H1 (cell line): Measurements from ENCODE around the gene OR4D6. TPM values are rescaled to one million over a fixed set of nuclear protein-coding genes. Genes with fewer than 3 reads are reported as not detected.
"Not testable (repeated sequence)": the region's sequence is repeated elsewhere in the genome, so short reads cannot be mapped to it uniquely, and the experiment has no call there.

Source experiments
- CTCF ChIA-PET: fragments of 300-600 bp; sonication (Branson Sonifier 250); formaldehyde crosslinking; loops from one replicate; lab custom pipeline; 2021; ENCODE audit not compliant: partially characterized antibody; lab: Charles Lee
- POLR2A ChIA-PET: fragments of 300-600 bp; sonication (Branson Sonifier 250); formaldehyde crosslinking; loops from one replicate; lab custom pipeline; 2021; ENCODE audit warnings: inconsistent platforms; ENCODE audit not compliant: partially characterized antibody; lab: Charles Lee
- DNase-seq, 2 experiments: peaks; one replicate each; pipeline versions ENCODE4 v3.0.0 to v3.0.0-alpha.2; 2010 to 2022; ENCODE audit warnings: low spot score in 2 of 2, low read depth in 1 of 2, mixed read lengths in 1 of 2
- FAIRE-seq: peaks from 2 replicates; lab custom pipeline; 2011; peaks lifted over from hg19 to GRCh38; lab: Jason Lieb, UNC
- H2AFZ ChIP-seq: 2 replicates; pipeline ENCODE4 v1.8.1; 2012; ENCODE audit warnings: low read length, inconsistent platforms
- H2AK5ac ChIP-seq: 2 replicates; pipeline ENCODE4 v1.6.1; 2013; ENCODE audit warnings: low read depth, low read length
- H2BK120ac ChIP-seq: replicated peaks from 2 replicates; pipeline ENCODE3; 2013; ENCODE audit warnings: low read depth, low read length, inconsistent platforms
- H2BK12ac ChIP-seq: 2 replicates; pipeline ENCODE4 v1.6.1; 2013; ENCODE audit warnings: low read depth, low read length
- H2BK15ac ChIP-seq: 2 replicates; pipeline ENCODE4 v1.6.1; 2013; ENCODE audit warnings: low read length
- H2BK20ac ChIP-seq: 2 replicates; pipeline ENCODE4 v1.6.1; 2013; ENCODE audit warnings: low read length
- H2BK5ac ChIP-seq: 2 replicates; pipeline ENCODE4 v1.6.1; 2013; ENCODE audit warnings: low read depth, low read length
- H3K14ac ChIP-seq: 2 replicates; pipeline ENCODE4 v1.6.1; 2013; ENCODE audit warnings: inconsistent platforms; ENCODE audit not compliant: insufficient read length
- H3K18ac ChIP-seq: 2 replicates; pipeline ENCODE4 v1.6.1; 2013; ENCODE audit warnings: low read length; ENCODE audit errors: extremely low read depth
- H3K23ac ChIP-seq: 2 replicates; pipeline ENCODE4 v1.6.1; 2013; ENCODE audit warnings: inconsistent platforms; ENCODE audit not compliant: insufficient read length
- H3K23me2 ChIP-seq: 2 replicates; pipeline ENCODE4 v1.6.1; 2013; ENCODE audit warnings: low read depth, low read length
- H3K27ac ChIP-seq: 2 replicates; pipeline ENCODE4 v1.6.1; 2011; ENCODE audit warnings: low read depth, low read length, inconsistent platforms
- H3K27me3 ChIP-seq, 4 experiments: replicated peaks in 1 of 4; 1 replicate in 1 of 4; 2 replicates in 3 of 4; pipeline versions ENCODE4 v1.6.1 to v1.8.1; 2011 to 2013; ENCODE audit warnings: low read length in 3 of 4, mild to moderate bottlenecking in 3 of 4, inconsistent platforms in 2 of 4, mixed read lengths in 2 of 4, moderate library complexity in 1 of 4; ENCODE audit not compliant: control insufficient read depth in 3 of 4, insufficient read depth in 3 of 4; ENCODE audit errors: extremely low read depth in 1 of 4
- H3K36me3 ChIP-seq, 4 experiments: 2 replicates each; pipeline versions ENCODE4 v1.6.1 to v1.8.1; 2011 to 2013; ENCODE audit warnings: mild to moderate bottlenecking in 4 of 4, low read length in 3 of 4, moderate library complexity in 2 of 4, control low read depth in 1 of 4, inconsistent platforms in 1 of 4; ENCODE audit not compliant: insufficient read depth in 4 of 4, control insufficient read depth in 2 of 4
- H3K4ac ChIP-seq: replicated peaks from 2 replicates; pipeline ENCODE3; 2013; ENCODE audit warnings: low read length, low read depth, mixed read lengths, inconsistent platforms; ENCODE audit not compliant: insufficient read length
- H3K4me1 ChIP-seq, 4 experiments: replicated peaks in 1 of 4; 1 replicate in 1 of 4; 2 replicates in 3 of 4; pipeline versions ENCODE4 v1.6.1 to v1.8.1; 2011 to 2013; ENCODE audit warnings: low read length in 3 of 4, inconsistent platforms in 2 of 4, mixed read lengths in 1 of 4; ENCODE audit not compliant: insufficient read depth in 4 of 4, control insufficient read depth in 3 of 4
- H3K4me2 ChIP-seq, 2 experiments: 2 replicates each; pipeline versions ENCODE4 v1.6.1 to v1.8.1; 2011 to 2013; ENCODE audit warnings: low read depth in 2 of 2, low read length in 2 of 2, control low read depth in 1 of 2, inconsistent platforms in 1 of 2, mild to moderate bottlenecking in 1 of 2; ENCODE audit not compliant: insufficient read depth in 1 of 2
- H3K4me3 ChIP-seq, 4 experiments: fragments of 200-600, 300-600 bp in 1 of 4; sonication (generic), shearing (Covaris generic), sonication (Bioruptor Twin) in 1 of 4; 2 replicates each; pipeline versions ENCODE4 v1.5.1 to v1.8.1; 2011 to 2016; ENCODE audit warnings: low read length in 4 of 4, low read depth in 3 of 4, control low read depth in 2 of 4, inconsistent platforms in 2 of 4, mild to moderate bottlenecking in 2 of 4, mixed read lengths in 1 of 4, moderate library complexity in 1 of 4; ENCODE audit not compliant: insufficient read depth in 2 of 4; ENCODE audit errors: extremely low read depth in 1 of 4
- H3K56ac ChIP-seq: replicated peaks from 2 replicates; pipeline ENCODE3; 2013; ENCODE audit warnings: low read depth, mild to moderate bottlenecking, mixed read lengths, low read length, inconsistent platforms; ENCODE audit not compliant: insufficient read length
- H3K79me1 ChIP-seq: 2 replicates; pipeline ENCODE4 v1.6.1; 2013; ENCODE audit warnings: low read depth, low read length, control low read depth
- H3K79me2 ChIP-seq, 2 experiments: 2 replicates each; pipeline versions ENCODE4 v1.6.1 to v1.8.1; 2012 to 2013; ENCODE audit warnings: low read length in 2 of 2, mild to moderate bottlenecking in 2 of 2, inconsistent platforms in 1 of 2; ENCODE audit not compliant: insufficient read depth in 2 of 2, control insufficient read depth in 1 of 2
- H3K9ac ChIP-seq, 4 experiments: replicated peaks in 1 of 4; 1 replicate in 1 of 4; 2 replicates in 3 of 4; pipeline versions ENCODE4 v1.6.1 to v1.8.1; 2011 to 2013; ENCODE audit warnings: low read depth in 3 of 4, low read length in 3 of 4, control low read depth in 2 of 4, mild to moderate bottlenecking in 2 of 4, moderate library complexity in 2 of 4, inconsistent platforms in 1 of 4; ENCODE audit errors: extremely low read depth in 1 of 4
- H3K9me3 ChIP-seq, 2 experiments: 2 replicates each; pipeline versions ENCODE4 v1.6.1 to v1.8.1; 2012 to 2013; ENCODE audit warnings: mild to moderate bottlenecking in 2 of 2, moderate library complexity in 2 of 2, control low read depth in 1 of 2, inconsistent platforms in 1 of 2, low read depth in 1 of 2, low read length in 1 of 2, mixed read lengths in 1 of 2; ENCODE audit not compliant: insufficient read depth in 2 of 2
- H4K20me1 ChIP-seq, 2 experiments: replicated peaks in 1 of 2; 2 replicates each; pipeline versions ENCODE3 to v1.8.1; 2011 to 2013; ENCODE audit warnings: inconsistent platforms in 2 of 2, low read length in 2 of 2, mild to moderate bottlenecking in 1 of 2; ENCODE audit not compliant: insufficient read depth in 2 of 2, control insufficient read depth in 1 of 2
- H4K5ac ChIP-seq: 2 replicates; pipeline ENCODE4 v1.6.1; 2013; ENCODE audit warnings: low read length, low read depth, mixed read lengths, inconsistent platforms; ENCODE audit not compliant: insufficient read length
- H4K8ac ChIP-seq: 2 replicates; pipeline ENCODE4 v1.8.0; 2013; ENCODE audit warnings: mild to moderate bottlenecking, moderate library complexity, low read length, inconsistent platforms; ENCODE audit not compliant: insufficient read depth; ENCODE audit errors: extremely low read depth
- H4K91ac ChIP-seq: replicated peaks from 2 replicates; pipeline ENCODE3; 2013; ENCODE audit warnings: low read length, mixed read lengths, inconsistent platforms; ENCODE audit not compliant: insufficient read length
- BRCA1 ChIP-seq: IDR thresholded peaks from 2 replicates; pipeline ENCODE4 v1.6.1; 2012; ENCODE audit warnings: low read depth, low read length, improper control_type of control experiment
- CREB1 ChIP-seq: IDR thresholded peaks from 2 replicates; pipeline ENCODE4 v1.6.1; 2012; ENCODE audit warnings: inconsistent platforms
- FOSL1 ChIP-seq: IDR thresholded peaks from 2 replicates; pipeline ENCODE4 v1.6.1; 2011; ENCODE audit warnings: mild to moderate bottlenecking, low read depth, low read length, moderate library complexity; ENCODE audit not compliant: insufficient read depth
- GTF2F1 ChIP-seq: IDR thresholded peaks from 2 replicates; pipeline ENCODE4 v1.6.1; 2012; ENCODE audit warnings: low read depth, low read length, improper control_type of control experiment, borderline replicate concordance
- NANOG ChIP-seq: IDR thresholded peaks from 2 replicates; pipeline ENCODE4 v1.6.1; 2011; ENCODE audit warnings: low read length, low read depth, mild to moderate bottlenecking, inconsistent platforms; ENCODE audit not compliant: insufficient read depth, poor library complexity, severe bottlenecking
- POU5F1 ChIP-seq: IDR thresholded peaks from 2 replicates; pipeline ENCODE4 v1.6.1; 2011; ENCODE audit warnings: low read depth, mild to moderate bottlenecking, low read length, moderate library complexity
- SRF ChIP-seq: IDR thresholded peaks from 2 replicates; pipeline ENCODE4 v1.6.1; 2011; ENCODE audit warnings: mild to moderate bottlenecking, low read depth, low read length, moderate library complexity
- WGBS, 2 experiments: shearing (Covaris generic) in 1 of 2; methylation state at CpG; one replicate each; pipeline versions ENCODE4 v1.1.6 to v1.1.7; 2013 to 2015; ENCODE audit warnings: low lambda C conversion rate in 2 of 2, mixed read lengths in 2 of 2, inconsistent platforms in 1 of 2, low coverage in 1 of 2, missing lambda C conversion rate in 1 of 2; ENCODE audit not compliant: insufficient replicate concordance in 2 of 2, insufficient coverage in 1 of 2, insufficient read length in 1 of 2; ENCODE audit errors: extremely low coverage in 1 of 2, missing lambda C conversion rate in 1 of 2; 5-methylcytosine and 5-hydroxymethylcytosine counted together
- polyA plus RNA-seq, 7 experiments: library from polyadenylated mRNA; depleted of rRNA in 3 of 7; stranded (reverse) in 5 of 7; unstranded in 2 of 7; fragments of >200 nt in 5 of 7; fragments of 200-250 nt in 2 of 7; gene quantifications; 1 replicate in 5 of 7; 2 replicates in 1 of 7; 4 replicates in 1 of 7; pipeline versions ENCODE4 v1.2.1 to v1.2.3, GENCODE V29; 2011 to 2013; ENCODE audit warnings: missing spikeins in 2 of 7, mixed read lengths in 2 of 7
- total RNA-seq: library from RNA; stranded (reverse); fragmentation: NEBNext Ultra II Directional; extraction: Animal tissue kit (Norgen Biotek cat#: 25700); gene quantifications from 2 replicates; pipeline ENCODE4 v1.2.1, GENCODE V29; 2021

The OR4D6 gene
- total and polyA plus RNA-seq, 2 of the 8 experiments (the other 6 are each of a cell fraction or from before 2014, with no cell fraction given): not detected

DNA sequence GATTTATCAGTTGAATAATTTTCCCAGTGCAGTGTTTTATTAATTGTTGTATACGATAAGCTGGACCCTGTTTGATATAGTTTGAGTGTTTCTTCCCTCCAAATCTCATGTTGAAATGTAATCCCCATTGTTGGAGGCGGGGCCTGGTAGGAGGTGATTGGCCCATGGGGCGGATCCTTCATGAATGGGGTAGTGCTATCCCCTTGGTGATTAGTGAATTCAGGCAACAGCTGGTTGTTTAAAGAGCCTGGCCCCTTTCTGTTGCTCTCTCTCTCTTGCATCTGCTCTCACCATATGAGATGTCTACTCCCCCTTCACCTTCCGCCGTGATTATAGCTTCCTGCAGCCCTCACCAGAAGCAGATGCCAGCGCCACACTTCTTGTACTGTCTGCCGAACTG is 19.0 kb upstream of the OR4D6 start (continued):
- TF ChIP-seq BRCA1: no peak
- no peak for TF ChIP-seq NANOG
- TF ChIP-seq SRF: no peak
- TF ChIP-seq GTF2F1: no peak
- no peak for TF ChIP-seq POU5F1
- TF ChIP-seq CREB1: no peak
- TF ChIP-seq FOSL1: no peak
- TF ChIP-seq, all 59 proteins: peak for 0

GRCh38 chr11:59445624-59446023 is 11.1 kb upstream of the OR4D6 start:
- H2BK12ac ChIP-seq, H2BK15ac ChIP-seq, H4K8ac ChIP-seq, H3K79me2 ChIP-seq, H3K14ac ChIP-seq, DNase-seq, H3K27ac ChIP-seq, H3K4me3 ChIP-seq, FAIRE-seq, H2BK120ac ChIP-seq, H3K36me3 ChIP-seq, H3K4me1 ChIP-seq, H2BK20ac ChIP-seq, H3K4ac ChIP-seq, H3K18ac ChIP-seq, CTCF ChIA-PET, H3K23ac ChIP-seq, H3K27me3 ChIP-seq, H2BK5ac ChIP-seq, H3K56ac ChIP-seq, H4K20me1 ChIP-seq, H2AK5ac ChIP-seq, H2AFZ ChIP-seq, H4K5ac ChIP-seq, H4K91ac ChIP-seq, POLR2A ChIA-PET, H3K9ac ChIP-seq, H3K23me2 ChIP-seq, H3K9me3 ChIP-seq, H3K4me2 ChIP-seq, H3K79me1 ChIP-seq: not testable (repeated sequence)
- WGBS, 2 experiments: 84% methylated on average over 1 of the region's 1 CpG; no CpG with 5 or more reads in 1 of the 2 experiments
